Measurements from ENCODE around the gene NIT2.

Gene NIT2

DNA sequence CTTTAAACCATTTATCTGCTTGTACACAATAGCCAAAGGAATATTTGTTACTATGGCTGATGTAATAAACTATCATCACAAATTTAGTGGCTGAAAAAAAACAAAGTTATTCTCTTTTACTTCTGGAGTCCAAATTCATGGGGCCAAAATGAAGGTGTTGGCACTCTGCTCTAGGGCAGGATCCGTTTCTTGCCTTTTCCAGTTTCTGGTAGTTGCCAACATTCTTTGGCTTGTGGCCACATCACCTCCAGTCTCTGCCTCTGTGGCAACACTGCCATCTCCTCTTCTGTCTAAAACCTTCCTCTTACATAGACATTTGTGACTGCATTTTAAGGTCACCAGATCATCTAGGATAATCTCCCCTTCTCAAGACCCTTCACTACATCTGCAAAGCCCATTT is 27.3 kb downstream of the NIT2 start:
- no peaks in the 10 kb centered on the region for H3K79me1 ChIP-seq (ENCODE audit: low read length)
- no CpG with 5 or more reads among the region's 1 CpG for WGBS (ENCODE audit: extremely low coverage, insufficient coverage, insufficient read length)
- H3K18ac ChIP-seq (ENCODE audit: low read length) = no peak overlapping the region
- no peak overlapping the region for H3K23ac ChIP-seq (ENCODE audit: low read length)
- peaks cover 2% of the 10 kb centered on the region for H3K9me3 ChIP-seq (ENCODE audit: insufficient read depth, low read depth, low read length)
- H2AK5ac ChIP-seq (ENCODE audit: low read length) = no peak overlapping the region
- H4K12ac ChIP-seq (ENCODE audit: low read depth, low read length) = no peak overlapping the region
- H3K4me3 ChIP-seq (ENCODE audit: low read depth, low read length) = no peak overlapping the region
- no peaks in the 10 kb centered on the region for H3K79me2 ChIP-seq (ENCODE audit: control insufficient read depth, insufficient read depth, low read length, poor library complexity)
- no peak overlapping the region for H3K4me2 ChIP-seq (ENCODE audit: low read length)
- no peaks in the 10 kb centered on the region for H3K4me1 ChIP-seq (ENCODE audit: control insufficient read depth in 1 of 2, insufficient read depth in 2 of 2, low read length in 2 of 2)
- no peak for DNase-seq
- peaks cover 8 to 12% of the 10 kb centered on the region in 2 experiments for H3K36me3 ChIP-seq (ENCODE audit: control insufficient read depth in 1 of 2, insufficient read depth in 2 of 2, low read length in 2 of 2)
- H3K27me3 ChIP-seq (ENCODE audit: insufficient read depth, low read length) = no peaks in the 10 kb centered on the region
- no peak overlapping the region for H2AFZ ChIP-seq (ENCODE audit: insufficient read depth, low read length, poor library complexity)
- no peak overlapping the region for H3K14ac ChIP-seq (ENCODE audit: low read length)
- no peak overlapping the region for H4K91ac ChIP-seq (ENCODE audit: low read depth, low read length)
- no peak overlapping the region for H2BK120ac ChIP-seq (ENCODE audit: insufficient read depth, low read length, poor library complexity)
- H3K9ac ChIP-seq (ENCODE audit: low read length) = no peak overlapping the region
- H2BK5ac ChIP-seq (ENCODE audit: low read depth, low read length, poor library complexity) = no peak overlapping the region
- H2BK12ac ChIP-seq (ENCODE audit: low read length) = no peak overlapping the region
- no peak overlapping the region for H3K27ac ChIP-seq (ENCODE audit: low read depth, low read length)
- H4K8ac ChIP-seq (ENCODE audit: low read depth, low read length) = no peak overlapping the region
- no peak overlapping the region for H3K4ac ChIP-seq (ENCODE audit: low read depth, low read length)

DNA sequence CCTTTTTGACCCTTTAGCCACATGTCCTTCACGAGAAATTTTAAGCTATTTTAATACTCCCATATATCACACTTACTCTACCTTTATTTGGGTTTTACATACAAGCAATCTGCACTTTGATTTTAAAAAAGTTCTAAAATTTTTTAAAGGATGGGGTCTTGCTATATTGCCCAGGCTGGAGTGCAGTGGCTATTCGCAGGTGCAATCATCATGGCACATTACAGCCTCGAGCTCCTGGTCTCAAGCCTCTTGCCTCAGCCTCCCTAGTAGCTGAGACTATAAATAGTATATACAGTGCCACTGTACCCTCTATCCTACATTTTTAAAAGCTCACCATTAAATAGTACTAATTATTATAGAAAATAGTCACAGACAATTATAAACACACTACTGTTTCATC is 29.9 kb downstream of the NIT2 start:
- no peaks in the 10 kb centered on the region for H3K4me1 ChIP-seq (ENCODE audit: control insufficient read depth in 1 of 2, insufficient read depth in 2 of 2, low read length in 2 of 2)
- no peak overlapping the region for H2BK120ac ChIP-seq (ENCODE audit: insufficient read depth, low read length, poor library complexity)
- H3K79me1 ChIP-seq (ENCODE audit: low read length) = no peaks in the 10 kb centered on the region
- H3K18ac ChIP-seq (ENCODE audit: low read length) = no peak overlapping the region
- no peak overlapping the region for H3K27ac ChIP-seq (ENCODE audit: low read depth, low read length)
- DNase-seq = no peak
- H3K36me3 ChIP-seq (ENCODE audit: control insufficient read depth in 1 of 2, insufficient read depth in 2 of 2, low read length in 2 of 2) = peaks cover 11 to 18% of the 10 kb centered on the region in 2 experiments
- H2BK12ac ChIP-seq (ENCODE audit: low read length) = no peak overlapping the region
- no peak overlapping the region for H3K4me2 ChIP-seq (ENCODE audit: low read length)
- no peak overlapping the region for H3K14ac ChIP-seq (ENCODE audit: low read length)
- H2AK5ac ChIP-seq (ENCODE audit: low read length) = no peak overlapping the region
- H4K8ac ChIP-seq (ENCODE audit: low read depth, low read length) = no peak overlapping the region
- no peak overlapping the region for H2AFZ ChIP-seq (ENCODE audit: insufficient read depth, low read length, poor library complexity)
- WGBS (ENCODE audit: extremely low coverage, insufficient coverage, insufficient read length) = 100% methylated on average over 1 of the region's 3 CpGs
- no peak overlapping the region for H3K4ac ChIP-seq (ENCODE audit: low read depth, low read length)
- H4K91ac ChIP-seq (ENCODE audit: low read depth, low read length) = no peak overlapping the region
- no peaks in the 10 kb centered on the region for H3K79me2 ChIP-seq (ENCODE audit: control insufficient read depth, insufficient read depth, low read length, poor library complexity)
- H3K9ac ChIP-seq (ENCODE audit: low read length) = no peak overlapping the region
- H3K4me3 ChIP-seq (ENCODE audit: low read depth, low read length) = no peak overlapping the region
- H3K9me3 ChIP-seq (ENCODE audit: insufficient read depth, low read depth, low read length) = peaks cover 2% of the 10 kb centered on the region
- H4K12ac ChIP-seq (ENCODE audit: low read depth, low read length) = no peak overlapping the region
- H3K27me3 ChIP-seq (ENCODE audit: insufficient read depth, low read length) = no peaks in the 10 kb centered on the region
- no peak overlapping the region for H3K23ac ChIP-seq (ENCODE audit: low read length)
- H2BK5ac ChIP-seq (ENCODE audit: low read depth, low read length, poor library complexity) = no peak overlapping the region

DNA sequence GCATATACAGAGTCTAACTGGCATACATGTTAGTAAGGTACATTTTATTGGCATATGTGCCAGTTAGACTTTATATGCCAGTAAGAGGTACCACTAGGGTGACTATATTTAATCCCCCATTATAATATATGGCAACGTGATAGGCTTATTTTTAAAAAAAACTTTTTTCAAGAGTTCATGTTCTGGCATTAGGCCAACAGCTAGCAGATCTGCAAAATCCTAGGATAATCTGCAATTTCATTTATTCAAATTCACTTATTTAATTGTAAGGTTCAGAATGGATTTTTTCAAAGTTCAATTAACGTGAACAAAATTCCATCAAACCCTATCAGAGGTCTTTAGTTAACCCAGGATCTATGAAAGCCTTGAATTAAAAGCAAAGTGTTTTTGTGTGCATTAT is 31.9 kb downstream of the NIT2 start:
- Histone ChIP-seq H3K79me1 (ENCODE audit: low read length) (no peaks in the 10 kb centered on the region), H3K79me2 (ENCODE audit: control insufficient read depth, insufficient read depth, low read length, poor library complexity) (no peaks in the 10 kb centered on the region), H3K18ac (ENCODE audit: low read length) (no peak overlapping the region), H2BK120ac (ENCODE audit: insufficient read depth, low read length, poor library complexity) (no peak overlapping the region), H4K12ac (ENCODE audit: low read depth, low read length) (no peak overlapping the region), H4K8ac (ENCODE audit: low read depth, low read length) (no peak overlapping the region), H3K9me3 (ENCODE audit: insufficient read depth, low read depth, low read length) (peaks cover 2% of the 10 kb centered on the region), H4K91ac (ENCODE audit: low read depth, low read length) (no peak overlapping the region), H2AK5ac (ENCODE audit: low read length) (no peak overlapping the region), H3K36me3 (ENCODE audit: control insufficient read depth in 1 of 2, insufficient read depth in 2 of 2, low read length in 2 of 2) (peaks cover 15 to 22% of the 10 kb centered on the region in 2 experiments), H3K27me3 (ENCODE audit: insufficient read depth, low read length) (no peaks in the 10 kb centered on the region), H3K23ac (ENCODE audit: low read length) (no peak overlapping the region), H3K27ac (ENCODE audit: low read depth, low read length) (no peak overlapping the region), H2AFZ (ENCODE audit: insufficient read depth, low read length, poor library complexity) (no peak overlapping the region), H3K4me3 (ENCODE audit: low read depth, low read length) (no peak overlapping the region), H3K4ac (ENCODE audit: low read depth, low read length) (no peak overlapping the region), H3K4me2 (ENCODE audit: low read length) (no peak overlapping the region), H2BK12ac (ENCODE audit: low read length) (no peak overlapping the region), H3K14ac (ENCODE audit: low read length) (no peak overlapping the region), H3K9ac (ENCODE audit: low read length) (no peak overlapping the region), H2BK5ac (ENCODE audit: low read depth, low read length, poor library complexity) (no peak overlapping the region), H3K4me1 (ENCODE audit: control insufficient read depth in 1 of 2, insufficient read depth in 2 of 2, low read length in 2 of 2) (no peaks in the 10 kb centered on the region)
- DNase-seq = no peak
- WGBS (ENCODE audit: extremely low coverage, insufficient coverage, insufficient read length) = no CpG with 5 or more reads among the region's 2 CpGs

DNA sequence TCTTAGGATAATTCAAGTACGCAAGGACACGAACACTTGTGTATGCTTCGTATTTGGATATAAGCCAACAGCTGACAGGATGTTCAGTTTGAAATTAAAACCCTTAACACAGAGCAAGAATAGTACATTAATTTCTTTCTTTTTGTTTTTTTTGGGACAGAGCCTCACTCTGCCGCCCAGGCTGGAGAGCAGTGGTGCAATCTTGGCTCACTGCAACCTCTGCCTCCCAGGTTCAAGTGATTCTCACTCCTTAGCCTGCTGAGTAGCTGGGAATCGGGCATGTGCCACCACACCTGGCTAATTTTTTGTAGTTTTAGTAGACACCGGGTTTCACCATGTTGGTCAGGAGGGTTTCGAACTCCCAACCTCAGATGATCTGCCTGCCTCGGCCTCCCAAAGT is 33.9 kb downstream of the NIT2 start:
- no CpG with 5 or more reads among the region's 8 CpGs for WGBS (ENCODE audit: extremely low coverage, insufficient coverage, insufficient read length)
- H3K23ac ChIP-seq (ENCODE audit: low read length) = no peak overlapping the region
- H3K4me2 ChIP-seq (ENCODE audit: low read length) = no peak overlapping the region
- H3K4ac ChIP-seq (ENCODE audit: low read depth, low read length) = no peak overlapping the region
- no peak overlapping the region for H4K8ac ChIP-seq (ENCODE audit: low read depth, low read length)
- no peak overlapping the region for H4K91ac ChIP-seq (ENCODE audit: low read depth, low read length)
- H3K18ac ChIP-seq (ENCODE audit: low read length) = no peak overlapping the region
- H2BK12ac ChIP-seq (ENCODE audit: low read length) = no peak overlapping the region
- no peak overlapping the region for H3K4me3 ChIP-seq (ENCODE audit: low read depth, low read length)
- no peaks in the 10 kb centered on the region for H3K79me1 ChIP-seq (ENCODE audit: low read length)
- no peak overlapping the region for H4K12ac ChIP-seq (ENCODE audit: low read depth, low read length)
- H2BK120ac ChIP-seq (ENCODE audit: insufficient read depth, low read length, poor library complexity) = no peak overlapping the region
- no peak overlapping the region for H2AFZ ChIP-seq (ENCODE audit: insufficient read depth, low read length, poor library complexity)
- H3K36me3 ChIP-seq (ENCODE audit: control insufficient read depth in 1 of 2, insufficient read depth in 2 of 2, low read length in 2 of 2) = peaks cover 15 to 23% of the 10 kb centered on the region in 2 experiments
- H3K27me3 ChIP-seq (ENCODE audit: insufficient read depth, low read length) = no peaks in the 10 kb centered on the region
- no peaks in the 10 kb centered on the region for H3K79me2 ChIP-seq (ENCODE audit: control insufficient read depth, insufficient read depth, low read length, poor library complexity)
- no peaks in the 10 kb centered on the region for H3K4me1 ChIP-seq (ENCODE audit: control insufficient read depth in 1 of 2, insufficient read depth in 2 of 2, low read length in 2 of 2)
- H3K9ac ChIP-seq (ENCODE audit: low read length) = no peak overlapping the region
- DNase-seq = no peak
- H2AK5ac ChIP-seq (ENCODE audit: low read length) = no peak overlapping the region
- no peak overlapping the region for H3K27ac ChIP-seq (ENCODE audit: low read depth, low read length)
- H2BK5ac ChIP-seq (ENCODE audit: low read depth, low read length, poor library complexity) = no peak overlapping the region
- no peak overlapping the region for H3K14ac ChIP-seq (ENCODE audit: low read length)
- no peaks in the 10 kb centered on the region for H3K9me3 ChIP-seq (ENCODE audit: insufficient read depth, low read depth, low read length)
